LNCAP (cell line): ENCODE results near the gene CDC73.

Experiments used
- TF ChIP-seq, protein P1 (sequence below): fragments of 450-650 bp; IDR thresholded peaks from 2 replicates; pipeline ENCODE4 v1.5.1; 2017; ENCODE audit warnings: mild to moderate bottlenecking

The CDC73 gene

DNA sequence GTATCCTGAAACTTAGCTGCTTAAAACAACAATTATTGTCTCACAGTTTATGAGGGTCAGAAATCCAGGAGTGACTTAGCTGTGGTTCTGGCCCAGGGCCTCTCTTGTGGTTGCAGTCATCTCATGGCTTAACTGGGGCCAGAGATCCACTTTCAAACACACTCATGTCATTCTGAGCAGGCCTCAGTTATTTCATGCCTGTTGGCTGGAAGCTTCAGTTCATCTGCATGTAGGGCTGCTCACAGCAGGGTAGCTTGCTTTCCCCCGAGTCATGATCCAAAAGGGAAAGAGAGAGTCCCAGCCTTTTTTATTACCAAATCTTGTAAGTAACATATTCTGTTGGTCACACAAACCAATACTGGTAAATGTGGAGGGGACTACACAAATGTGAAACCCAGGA lies 161.2 kb downstream of the CDC73 start:
- TF ChIP-seq, protein P1, sequence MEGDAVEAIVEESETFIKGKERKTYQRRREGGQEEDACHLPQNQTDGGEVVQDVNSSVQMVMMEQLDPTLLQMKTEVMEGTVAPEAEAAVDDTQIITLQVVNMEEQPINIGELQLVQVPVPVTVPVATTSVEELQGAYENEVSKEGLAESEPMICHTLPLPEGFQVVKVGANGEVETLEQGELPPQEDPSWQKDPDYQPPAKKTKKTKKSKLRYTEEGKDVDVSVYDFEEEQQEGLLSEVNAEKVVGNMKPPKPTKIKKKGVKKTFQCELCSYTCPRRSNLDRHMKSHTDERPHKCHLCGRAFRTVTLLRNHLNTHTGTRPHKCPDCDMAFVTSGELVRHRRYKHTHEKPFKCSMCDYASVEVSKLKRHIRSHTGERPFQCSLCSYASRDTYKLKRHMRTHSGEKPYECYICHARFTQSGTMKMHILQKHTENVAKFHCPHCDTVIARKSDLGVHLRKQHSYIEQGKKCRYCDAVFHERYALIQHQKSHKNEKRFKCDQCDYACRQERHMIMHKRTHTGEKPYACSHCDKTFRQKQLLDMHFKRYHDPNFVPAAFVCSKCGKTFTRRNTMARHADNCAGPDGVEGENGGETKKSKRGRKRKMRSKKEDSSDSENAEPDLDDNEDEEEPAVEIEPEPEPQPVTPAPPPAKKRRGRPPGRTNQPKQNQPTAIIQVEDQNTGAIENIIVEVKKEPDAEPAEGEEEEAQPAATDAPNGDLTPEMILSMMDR, result no peak

DNA sequence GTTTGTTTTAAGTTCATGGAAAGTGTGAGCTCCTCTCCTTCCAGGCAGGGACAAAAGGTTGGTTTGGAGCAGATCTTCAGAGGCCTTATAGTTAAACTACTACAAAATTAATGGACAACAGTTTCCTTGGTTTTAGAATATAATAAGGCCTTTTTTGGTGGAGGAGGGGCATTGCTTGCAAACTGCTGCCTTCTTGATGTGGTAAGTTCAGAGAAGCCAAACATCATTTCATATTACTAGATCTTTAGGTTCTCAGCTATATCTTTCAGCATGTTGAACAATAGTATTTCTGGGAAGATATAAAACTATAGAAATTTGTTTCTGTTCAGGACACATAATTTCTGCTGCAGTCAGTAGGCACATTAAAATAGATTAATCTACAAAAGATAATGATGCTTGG lies 162.4 kb downstream of the CDC73 start:
- TF ChIP-seq, protein P1, result no peak

DNA sequence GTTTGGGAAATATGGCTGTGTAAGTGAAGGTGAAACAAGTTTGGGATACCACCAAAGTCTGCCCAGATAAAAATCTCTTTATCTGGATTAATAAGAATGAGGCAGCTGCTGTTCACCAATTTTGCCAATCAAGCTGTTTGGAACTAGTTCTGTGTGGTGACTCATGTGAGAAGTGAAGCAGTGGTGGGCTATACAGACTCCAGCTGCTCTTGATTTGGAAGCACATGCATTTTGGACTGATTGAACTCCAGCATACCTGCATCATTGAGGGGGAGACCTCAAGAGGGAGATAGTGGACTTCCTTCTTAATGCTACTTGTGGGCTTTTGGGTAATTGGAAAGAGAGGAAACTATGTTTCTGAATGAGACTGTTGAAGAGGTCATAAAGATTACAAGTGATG lies 163.8 kb downstream of the CDC73 start:
- TF ChIP-seq, protein P1, result no peak

DNA sequence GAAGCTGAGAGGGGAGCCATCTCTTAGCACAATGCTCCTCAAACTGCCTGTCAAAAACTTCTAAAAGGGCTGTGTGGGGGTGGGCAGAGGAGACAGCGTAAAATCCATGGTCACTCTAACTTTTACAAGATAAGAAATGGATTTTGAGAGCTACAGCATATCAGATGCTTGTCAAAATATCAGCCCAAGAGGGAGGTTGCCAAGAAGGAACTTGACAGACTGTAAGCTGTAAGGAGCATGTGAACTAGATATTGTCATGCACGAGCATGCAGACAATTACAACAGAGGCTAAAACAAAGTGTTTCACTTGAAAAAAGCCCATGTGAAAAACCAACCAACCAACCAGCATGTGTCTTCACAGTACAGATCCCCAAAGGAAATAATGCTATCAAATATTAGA lies 171.9 kb downstream of the CDC73 start:
- TF ChIP-seq, protein P1, result no peak

DNA sequence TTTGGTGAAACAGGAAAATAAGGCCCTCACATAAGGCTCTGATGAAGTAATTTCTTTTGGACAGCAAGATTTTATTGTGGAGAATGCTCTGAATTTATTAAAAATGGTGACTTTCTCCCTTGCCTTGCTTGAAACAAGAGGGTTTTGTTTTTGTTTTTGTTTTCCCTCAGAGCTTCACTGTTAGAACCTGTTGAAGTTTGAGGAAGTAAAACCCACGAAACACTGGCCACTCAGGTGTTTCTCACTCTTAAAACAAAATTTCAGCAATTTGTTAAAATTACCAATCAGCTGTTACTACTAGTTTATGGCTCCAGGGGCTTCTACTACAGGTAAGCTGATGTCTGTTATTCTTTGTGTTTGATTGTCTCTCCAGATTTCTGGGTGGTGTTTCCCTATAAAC lies 177.2 kb downstream of the CDC73 start:
- TF ChIP-seq, protein P1, result no peak

DNA sequence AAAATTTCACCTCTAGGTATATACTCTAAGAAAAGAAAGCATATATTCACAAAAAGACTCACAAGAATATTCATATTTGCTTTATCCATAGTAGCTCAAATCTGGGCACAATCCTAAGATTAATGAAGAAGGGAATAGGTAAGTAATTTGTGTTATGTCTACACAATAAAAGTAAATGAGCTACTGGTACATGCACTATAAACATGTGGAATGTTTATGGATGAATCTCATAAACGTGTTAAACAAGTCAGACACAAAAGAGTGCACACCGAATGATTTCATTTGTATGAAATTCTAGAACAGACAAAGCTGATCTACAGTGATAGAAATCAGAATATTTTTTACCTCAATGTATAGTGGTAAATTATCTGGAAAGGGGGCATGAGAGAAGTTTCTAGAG lies 179.9 kb downstream of the CDC73 start:
- TF ChIP-seq, protein P1, result no peak

DNA sequence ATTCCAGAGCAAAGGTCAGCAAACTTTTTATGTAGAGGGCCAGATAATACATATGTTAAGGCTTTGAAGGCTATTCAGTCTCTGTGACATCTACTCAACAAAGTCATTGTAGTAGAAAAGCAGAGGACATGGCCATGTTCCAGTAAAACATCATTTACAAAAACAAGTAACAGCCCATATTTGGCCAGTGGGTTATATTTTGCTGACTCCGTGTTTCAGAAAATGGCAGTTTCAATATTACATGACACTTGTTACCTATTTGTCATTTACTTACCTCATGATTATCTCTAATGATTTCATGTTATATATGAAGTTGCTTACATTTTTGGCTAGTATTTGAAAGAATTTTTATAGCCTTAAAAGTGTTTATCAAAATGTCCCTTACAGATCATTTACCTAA lies 182.0 kb downstream of the CDC73 start:
- TF ChIP-seq, protein P1, result no peak
